Colon (tissue), 2 donors: ENCODE data around the gene MYO1G.
"Not testable (repeated sequence)": the region's sequence is repeated elsewhere in the genome, so short reads cannot be mapped to it uniquely, and the experiment has no call there.

Experiments used
- FAIRE-seq: peaks from 2 replicates; lab custom pipeline; 2012; peaks lifted over from hg19 to GRCh38; lab: Jason Lieb, UNC
- donor health status: control.
- donor health status: control.

Gene MYO1G

DNA sequence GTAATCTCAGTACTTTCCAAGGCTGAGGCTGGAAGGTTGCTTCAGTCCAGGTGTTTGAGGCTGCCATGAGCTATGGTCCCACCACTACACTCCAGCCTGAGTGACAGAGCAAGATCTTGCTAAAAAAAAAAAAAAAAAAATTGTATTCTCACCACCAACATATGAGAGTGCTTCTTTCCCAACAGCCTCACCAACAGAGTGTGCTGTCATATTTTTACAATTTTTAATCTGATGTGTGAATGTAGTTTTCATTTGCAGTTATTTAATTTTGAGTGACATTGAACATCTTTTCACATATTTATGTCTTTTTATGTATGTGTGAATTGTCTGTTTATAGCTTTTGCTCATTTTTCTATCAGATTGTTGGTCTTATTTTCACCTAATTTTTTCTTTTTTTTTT is 35.2 kb downstream of the MYO1G start:
- no peak for FAIRE-seq

DNA sequence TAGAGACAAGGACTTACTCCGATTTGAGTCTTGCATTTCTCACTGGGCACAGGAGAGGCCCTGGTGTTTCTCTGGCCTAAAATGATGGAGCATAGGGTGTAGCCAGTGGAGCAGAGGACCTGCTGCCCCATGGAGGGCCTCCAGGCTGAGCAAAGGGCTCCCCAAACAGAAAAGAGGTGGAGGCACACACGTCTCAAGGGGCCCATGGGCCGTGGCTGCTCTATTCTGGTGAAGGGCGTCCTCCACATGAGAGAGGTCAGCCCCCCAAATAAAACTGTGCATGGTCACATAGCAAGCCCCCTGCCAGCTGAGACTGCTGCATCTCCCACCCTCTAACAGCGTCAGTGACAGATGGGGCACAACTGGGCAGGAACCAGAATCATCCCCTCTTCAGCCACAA is 41.4 kb downstream of the MYO1G start:
- no peak for FAIRE-seq

DNA sequence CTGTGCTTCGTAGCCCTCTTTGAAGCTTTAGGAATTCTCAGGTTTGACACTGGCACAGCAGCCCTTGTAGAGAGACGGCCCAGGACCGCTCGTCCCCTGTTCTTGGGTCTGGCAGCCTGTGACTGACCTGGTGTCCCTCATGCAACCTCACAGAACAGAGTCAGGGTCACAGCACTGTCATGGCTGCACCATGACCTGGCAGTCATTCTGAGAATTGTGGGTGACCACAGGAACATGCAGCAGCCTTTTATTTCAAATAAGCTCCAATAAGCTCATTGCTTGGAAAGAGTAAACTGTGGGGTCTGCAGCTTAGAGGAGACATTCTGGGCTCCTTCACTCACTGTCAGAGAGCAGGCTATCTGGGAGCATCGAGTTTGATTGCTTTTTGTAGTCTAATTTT is 42.5 kb downstream of the MYO1G start:
- FAIRE-seq: no peak

DNA sequence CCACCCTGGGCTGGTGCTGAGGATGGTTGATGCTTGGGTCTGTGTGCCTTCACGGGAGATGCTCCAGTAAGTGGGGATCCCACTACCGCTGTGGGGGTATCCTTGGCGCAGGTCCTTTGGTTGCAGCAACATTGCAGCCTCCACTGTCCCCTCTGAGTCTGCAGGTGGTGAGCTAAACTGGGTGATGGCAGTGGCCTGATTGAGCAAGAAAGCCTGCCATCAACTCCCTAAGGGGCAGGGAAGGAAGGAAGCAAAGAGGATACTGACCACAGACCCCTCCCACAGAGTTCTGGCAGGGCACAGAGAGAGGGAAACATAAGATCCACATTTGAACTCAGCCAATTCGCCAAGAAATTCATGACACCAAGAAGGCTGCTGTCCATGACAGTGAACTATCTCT is 43.2 kb downstream of the MYO1G start:
- no peak for FAIRE-seq

DNA sequence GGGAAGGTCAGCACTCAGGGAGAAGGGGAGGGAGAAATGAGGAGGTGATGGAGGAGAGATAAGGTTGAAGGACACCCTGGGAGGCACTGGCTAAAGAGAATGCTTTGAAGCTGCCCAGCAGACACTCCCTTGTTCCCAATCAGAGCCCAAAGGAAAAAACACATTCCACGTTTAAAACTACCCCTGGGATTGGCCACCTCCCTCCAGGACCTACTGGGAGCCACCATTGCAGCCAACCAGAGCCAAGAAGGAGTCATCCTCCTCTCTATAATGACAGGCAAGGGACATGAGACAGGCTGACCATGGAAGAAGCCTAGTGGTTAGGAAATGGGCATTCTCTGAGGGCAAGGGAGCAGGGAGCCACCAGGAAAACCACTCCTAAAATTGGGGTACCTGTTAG is 43.8 kb downstream of the MYO1G start:
- FAIRE-seq: no peak

DNA sequence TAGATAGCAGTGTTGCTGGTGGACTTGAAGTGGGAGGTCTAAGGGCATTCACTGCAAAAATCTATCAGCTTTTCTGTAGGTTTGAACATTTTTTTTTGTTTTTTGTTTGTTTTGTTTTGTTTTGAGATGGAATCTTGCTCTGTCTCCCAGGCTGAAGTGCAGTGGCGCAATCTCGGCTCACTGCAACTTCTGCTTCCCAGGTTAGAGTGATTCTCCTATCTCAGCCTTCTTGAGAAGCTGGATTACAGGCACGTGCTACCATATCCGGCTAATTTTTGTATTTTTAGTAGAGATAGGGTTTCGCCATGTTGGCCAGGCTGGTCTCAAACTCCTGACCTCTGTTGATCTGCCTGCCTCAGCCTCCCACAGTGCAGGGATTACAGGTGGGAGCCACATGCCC is 44.3 kb downstream of the MYO1G start:
- FAIRE-seq: not testable (repeated sequence)

DNA sequence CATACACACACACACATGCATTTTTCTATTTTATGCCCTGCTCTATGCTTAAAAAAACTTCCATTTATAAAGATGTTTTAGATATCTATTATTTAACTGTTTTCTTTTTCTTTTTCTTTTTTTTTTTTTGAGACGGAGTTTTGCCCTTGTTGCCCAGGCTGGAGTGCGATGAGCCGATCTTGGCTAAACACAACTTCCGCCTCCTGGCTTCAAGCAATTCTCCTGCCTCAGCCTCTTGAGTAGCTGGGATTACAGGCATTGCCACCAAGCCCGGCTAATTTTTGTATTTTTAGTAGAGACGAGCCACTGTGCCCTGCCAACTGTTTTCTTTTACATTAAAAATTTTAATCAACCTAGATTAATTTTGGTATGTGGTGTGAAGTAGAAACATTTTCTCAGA is 47.9 kb downstream of the MYO1G start:
- FAIRE-seq: no peak

DNA sequence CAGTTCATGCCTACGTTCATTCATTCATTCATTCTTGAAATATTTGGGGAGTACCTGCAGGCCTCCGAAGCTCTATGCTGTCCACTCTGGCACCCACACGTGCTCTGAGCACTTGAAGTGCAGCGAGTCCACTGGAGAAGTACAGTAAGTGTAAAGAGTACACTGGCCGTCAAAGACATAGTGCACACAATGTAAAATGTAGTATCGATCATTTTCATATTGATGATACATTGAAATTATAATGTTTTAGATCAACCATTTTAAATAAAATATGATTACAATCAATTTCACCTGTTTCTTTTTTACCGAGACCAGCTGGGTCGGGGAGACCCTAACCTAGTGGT is 56.5 kb downstream of the MYO1G start:
- FAIRE-seq: no peak

DNA sequence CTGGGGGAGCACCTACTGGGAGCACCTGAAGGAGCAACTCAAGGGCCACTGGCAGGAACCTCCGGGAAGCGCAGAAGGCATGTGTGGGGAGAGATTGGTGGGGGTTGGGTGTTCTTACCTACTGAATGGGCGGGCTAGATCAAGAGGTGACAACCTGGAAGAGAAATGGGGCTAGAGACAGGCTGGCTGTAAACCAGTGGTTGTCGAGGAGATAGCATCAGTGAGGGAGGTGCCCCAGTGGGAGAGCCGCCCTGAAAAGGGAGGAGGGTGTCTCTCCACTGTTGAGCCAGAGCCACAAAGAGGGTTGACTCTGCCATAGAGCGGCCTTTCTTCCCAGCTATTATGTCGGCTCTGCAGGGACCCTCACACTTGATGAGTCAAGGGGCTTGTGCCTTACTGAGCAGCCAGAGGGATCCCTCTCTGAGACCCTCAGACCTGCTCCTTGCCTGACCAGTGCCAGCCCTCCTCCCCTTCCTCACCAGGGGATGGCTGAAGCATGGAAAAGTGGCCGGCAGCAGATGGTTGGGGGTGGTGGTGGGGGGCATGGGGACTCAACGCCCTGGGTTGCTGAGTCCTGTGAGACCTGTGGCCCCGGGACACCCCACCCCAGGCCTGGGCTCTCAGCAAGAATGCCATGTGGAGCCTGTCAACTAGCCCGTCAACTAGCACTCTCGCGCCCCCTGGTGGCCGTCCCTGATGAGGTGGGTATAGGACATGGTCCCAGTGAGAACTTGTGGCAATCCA is 57.0 kb downstream of the MYO1G start:
- no peak for FAIRE-seq

DNA sequence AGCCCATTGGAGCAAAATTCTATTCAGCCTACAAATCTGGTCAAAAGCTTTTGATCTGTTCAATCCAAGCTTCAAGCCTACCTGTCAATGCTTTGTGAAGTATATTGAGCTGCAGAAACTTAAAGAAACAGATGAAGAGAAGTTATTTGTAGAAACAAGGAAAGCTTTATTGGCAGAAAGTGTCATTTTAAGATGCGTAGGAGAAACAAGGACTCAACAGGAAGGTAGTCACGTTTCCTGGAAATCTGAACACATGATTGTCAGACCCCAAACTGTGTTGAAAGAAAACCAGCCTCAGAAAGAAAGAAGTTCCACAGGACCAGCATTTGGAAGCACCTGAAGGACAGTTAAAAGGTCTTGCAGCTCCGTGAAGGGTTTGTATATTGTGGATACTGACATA is 58.7 kb downstream of the MYO1G start:
- no peak for FAIRE-seq

DNA sequence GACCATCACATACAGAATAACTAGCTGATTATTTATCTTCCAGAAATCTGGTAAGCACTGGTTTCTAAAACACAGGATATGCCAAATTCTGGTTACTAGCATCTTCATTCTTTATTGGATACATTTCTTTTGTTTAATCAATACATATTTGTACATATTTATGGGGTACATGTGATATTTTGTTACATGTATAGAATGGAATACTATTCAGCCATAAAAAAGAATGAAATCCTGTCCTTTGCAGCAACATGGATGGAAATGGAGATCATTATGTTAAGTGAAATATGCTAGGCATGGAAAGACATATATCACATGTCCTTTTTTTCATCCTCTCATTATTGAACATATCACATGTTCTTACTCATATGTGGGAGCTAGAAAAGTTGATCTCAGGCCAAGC is 60.8 kb downstream of the MYO1G start:
- no peak for FAIRE-seq

DNA sequence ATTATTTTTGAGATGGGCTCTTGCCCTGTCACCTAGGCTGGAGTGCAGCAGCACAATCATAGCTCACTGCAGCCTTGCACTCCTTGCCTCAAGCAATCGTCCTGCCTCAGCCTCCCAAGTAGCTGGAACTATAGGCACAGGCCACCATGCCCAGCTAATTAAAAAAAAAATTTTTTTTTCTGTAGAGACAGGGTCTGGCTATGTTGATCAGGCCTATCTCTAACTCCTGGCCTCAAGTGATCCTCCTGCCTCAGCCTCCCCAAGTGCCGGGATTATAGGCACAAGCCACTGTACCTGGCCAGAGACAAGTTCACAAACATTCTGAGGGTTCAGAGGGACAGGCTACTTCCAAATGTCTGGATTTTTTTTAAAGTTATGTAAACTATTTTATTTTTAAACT is 61.4 kb downstream of the MYO1G start:
- no peak for FAIRE-seq

DNA sequence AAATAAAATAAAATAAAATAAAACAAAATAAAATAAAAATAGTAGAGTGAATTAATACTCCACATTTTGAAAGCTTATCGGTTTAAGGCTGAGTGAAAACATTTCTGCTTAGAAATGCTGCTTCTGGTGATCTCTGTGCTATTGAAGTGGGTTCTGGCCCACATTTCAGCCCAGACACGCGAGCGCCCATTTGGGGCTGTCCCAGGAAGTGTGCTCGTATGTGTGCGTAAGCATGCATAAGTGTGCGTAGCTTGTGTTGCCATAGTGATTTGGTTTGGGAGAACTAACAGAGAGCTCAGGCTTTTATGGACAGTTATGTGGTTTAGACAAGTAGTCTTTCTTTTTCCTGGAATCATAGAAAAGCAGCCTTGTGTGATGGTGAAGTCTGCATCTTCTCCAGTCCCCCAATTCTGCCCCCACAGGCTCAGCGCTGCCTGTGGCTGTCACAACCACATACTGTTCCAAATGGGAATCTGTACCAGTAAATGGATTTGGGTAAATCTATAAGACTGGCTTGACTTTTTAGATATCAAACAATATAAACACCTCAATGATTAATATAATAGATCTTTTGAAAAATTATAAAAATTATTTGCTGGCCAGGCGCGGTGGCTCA is 63.7 kb downstream of the MYO1G start:
- no peak for FAIRE-seq

DNA sequence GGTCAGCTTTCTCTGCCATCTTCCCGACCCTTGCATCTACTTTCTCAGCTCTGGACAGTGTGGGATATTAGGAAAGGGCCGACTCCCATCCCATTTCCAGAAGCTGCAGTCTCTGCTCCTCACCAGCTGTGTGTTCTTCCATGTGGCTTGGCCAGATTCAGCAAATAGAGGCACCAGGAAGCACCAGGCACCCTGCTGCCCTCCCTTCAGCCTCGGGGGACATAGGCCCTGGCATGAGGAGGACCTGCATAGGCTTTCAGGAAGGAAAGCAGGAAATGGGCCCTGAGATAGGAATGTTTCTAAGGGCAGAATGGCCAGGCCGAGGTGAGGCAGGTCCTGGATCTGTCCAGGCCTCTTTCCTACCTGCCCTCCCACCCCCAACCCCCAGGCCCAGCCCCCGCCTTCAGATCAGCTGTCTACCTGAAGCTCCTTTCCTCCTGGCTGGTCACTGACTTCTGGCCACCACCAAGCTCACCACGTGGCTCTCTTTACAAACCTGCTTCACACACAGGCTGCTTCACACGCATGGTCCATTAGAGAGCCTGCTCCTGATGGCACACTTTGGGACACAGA is 66.0 kb downstream of the MYO1G start:
- no peak for FAIRE-seq
